ENCODE results near the gene FOXD1.

FOXD1 gene

DNA sequence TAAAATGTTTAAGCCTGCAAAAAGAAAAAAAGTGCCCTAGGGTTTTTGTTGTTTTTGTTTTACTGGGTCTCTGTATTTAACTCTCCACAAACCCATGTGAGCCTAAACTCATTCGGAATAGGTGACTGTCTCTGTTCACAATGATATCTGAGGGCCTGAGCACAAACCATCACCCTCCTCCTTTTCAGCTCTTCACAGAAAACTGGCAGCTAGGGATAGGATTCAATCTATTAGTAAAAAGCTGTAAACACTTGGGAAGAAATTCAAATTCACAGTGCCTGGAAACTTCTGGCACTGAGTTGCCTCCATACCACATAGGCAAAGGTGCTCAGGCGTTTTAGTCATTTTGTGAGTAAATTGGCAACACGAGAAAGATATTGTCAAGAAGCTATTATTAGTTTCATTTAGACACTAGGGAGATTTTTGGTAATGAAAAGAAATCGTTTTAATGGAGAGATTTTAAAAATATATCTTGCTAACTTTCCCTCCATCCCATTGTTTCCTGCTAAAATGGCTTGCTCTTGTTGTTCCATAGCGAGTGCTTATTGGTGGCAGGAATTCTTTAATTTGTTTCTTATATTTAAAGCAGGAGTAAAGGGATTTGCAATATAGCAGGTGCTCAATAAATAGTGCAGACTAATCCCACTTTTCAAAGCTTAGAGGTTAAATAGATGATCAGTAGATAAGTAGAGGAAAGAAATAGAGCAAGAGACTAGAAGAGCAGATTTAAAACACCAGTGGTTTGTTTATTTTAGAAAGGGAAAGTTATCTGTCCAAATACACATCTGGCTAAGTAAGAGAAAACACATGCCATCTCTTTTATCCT lies 9.7 kb downstream of the FOXD1 start:
- no peak for DNase-seq

DNA sequence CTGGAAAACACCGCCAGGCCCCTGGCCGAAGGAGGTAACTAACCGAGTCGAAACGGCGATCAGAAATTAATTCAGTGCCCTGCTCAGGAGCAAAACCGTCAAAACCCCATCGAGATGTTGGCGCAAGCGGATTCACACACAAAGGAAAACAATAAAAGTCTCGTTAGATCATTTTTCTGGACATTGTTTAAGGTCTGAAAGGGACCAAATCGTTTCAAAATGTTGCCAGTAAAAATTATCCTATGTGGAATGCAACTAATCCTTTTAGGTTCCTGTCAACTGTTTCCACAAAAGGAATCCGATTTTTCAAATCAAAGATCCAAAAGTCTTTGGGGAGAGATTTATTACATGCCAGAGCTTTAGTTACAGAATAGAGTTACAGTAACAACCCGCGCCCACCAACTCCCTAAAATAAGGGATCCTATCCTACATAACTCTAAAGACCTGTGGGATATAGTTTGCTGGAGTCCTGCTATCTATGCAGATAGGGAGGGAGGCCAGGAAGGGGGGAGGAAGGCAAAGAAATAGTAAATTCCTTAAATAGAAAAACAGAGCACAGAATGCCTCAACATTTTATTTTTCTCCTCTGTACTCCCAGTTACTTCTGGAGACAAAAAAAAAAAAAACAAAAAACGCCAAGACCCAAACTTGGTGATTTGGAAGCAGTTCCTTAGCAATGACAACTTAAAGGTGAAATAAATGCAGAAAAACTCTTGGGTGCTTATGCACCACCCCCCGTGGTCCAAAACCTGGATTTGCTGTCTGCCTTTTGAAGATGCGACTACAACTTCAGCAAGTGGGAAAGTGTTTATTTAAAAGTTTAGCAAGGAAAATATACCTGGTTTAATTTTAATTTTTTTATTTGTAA lies 10.6 kb downstream of the FOXD1 start:
- no peak for DNase-seq

GRCh38 chr5:73437101-73437776 lies 11.3 kb downstream of the FOXD1 start:
- no peak for DNase-seq

DNA sequence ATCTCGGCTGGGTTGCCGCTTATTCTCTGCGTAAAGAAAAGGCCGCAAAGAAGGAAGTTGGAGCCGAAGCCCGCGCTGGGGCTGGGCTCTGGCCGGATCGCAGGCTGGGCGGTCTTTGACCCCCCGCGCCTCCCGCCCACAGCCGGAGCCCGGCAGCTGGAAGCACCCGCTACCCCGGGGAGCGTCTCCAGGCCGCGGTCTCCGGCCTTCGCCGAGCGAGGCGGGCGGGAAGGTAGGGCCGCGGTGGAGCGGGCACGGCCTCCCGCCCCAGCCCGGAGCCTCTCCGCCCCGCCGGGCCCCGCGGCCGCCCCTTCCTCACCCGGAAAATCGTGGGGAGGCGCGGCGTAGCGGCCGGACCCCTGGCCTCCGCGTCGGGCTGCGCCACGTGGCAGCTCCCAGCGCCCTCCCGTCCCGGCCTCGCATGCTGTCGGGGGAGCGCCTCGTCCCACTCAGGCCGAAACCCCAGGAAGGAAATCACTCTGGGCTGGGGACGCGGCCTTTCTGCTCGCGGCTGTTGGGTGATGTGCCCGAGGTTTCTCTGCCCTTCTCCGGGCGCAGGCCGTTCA lies 12.0 kb downstream of the FOXD1 start:
- no peak for DNase-seq

- no peak for DNase-seq
These were observed 12.6 kb downstream of the FOXD1 start for GRCh38 chr5:73435759-73436534.

DNA sequence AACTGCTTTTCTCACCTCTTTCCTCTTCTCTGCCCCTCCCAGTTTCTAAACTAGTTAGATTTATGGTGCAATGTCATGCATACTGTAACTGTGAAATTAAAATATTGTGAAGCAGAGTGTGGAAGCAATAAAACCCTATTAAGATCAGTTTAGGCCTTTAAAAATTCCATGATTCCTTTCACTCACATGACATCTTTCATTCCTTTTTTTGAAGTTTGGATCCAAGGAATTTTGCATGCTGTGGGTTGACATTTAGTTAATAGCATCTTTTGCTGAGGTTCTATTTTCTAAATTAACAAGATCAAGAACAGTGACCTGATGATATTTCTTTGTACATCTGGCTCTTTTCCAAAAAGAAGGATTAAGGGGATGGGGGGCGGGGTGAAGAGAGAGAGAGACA lies 13.7 kb downstream of the FOXD1 start:
- DNase-seq = no peak

GRCh38 chr5:73434461-73434860 lies 14.1 kb downstream of the FOXD1 start:
- DNase-seq = no peak

DNA sequence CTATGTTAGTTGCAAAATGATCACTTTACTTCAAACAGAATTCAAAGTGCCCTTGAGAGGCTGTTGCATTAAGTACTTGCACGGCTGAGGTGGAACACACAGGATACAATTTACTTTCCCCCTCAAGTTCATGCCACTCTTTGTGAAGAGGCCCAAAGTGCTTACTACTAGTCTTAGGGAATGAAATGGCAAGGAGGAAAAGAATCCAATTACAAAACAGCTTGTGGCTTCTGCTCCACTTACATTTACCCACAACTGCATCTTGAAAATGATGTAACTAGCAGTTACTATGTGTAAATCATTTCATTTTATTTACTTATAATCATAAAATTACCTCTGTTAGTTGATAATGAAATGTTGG lies 14.6 kb downstream of the FOXD1 start:
- no peak for DNase-seq

GRCh38 chr5:73433272-73433981 lies 15.2 kb downstream of the FOXD1 start:
- DNase-seq = no peak

DNA sequence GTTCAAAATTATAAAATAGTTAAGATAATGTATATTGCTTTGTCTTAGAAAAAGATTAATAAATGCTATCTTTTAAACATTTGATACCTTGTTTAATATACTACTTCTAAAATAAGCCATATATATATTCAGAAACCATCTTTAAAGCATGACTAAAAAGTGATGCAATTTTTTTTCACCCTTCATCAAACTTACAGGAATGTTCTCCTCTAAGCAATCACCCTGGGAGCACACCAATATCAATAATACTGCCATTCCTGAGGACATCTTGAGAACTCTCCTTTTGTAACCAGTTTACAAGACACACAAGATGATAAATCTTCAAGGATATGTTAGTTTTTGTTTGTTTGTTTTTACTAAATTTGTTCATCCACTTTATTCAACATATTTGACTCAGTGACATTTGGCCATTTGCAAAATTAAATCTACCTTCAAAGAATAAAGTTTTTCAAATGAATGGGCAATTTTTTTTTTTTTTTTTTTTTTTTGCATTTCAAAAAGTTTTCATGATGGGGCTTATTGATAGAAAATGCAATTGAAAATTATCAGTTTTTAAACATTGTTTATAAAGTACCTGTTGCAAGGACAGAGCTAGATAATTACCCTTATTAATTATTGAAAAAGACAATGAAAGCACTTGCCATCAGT lies 17.2 kb downstream of the FOXD1 start:
- no peak for DNase-seq

DNA sequence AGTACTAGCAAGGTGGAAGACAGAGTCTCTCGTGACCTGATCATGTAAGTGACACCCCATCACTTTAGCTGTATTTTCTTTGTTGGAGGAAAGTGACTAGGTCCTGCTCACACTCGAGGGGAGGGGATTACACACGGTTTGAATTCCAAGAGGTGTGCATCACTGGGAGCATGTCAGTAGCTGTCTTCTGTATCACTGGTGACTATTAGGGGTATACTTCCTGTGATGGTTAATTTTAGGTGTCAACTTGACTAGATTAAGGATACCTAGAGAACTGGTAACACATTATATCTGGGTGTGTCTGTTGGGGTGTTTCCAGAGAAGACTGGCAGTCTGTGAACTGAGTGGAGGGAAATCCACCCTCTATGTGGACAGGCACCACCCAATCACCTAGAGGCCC lies 22.5 kb downstream of the FOXD1 start:
- no peak for DNase-seq

- DNase-seq = no peak
These were observed 24.0 kb downstream of the FOXD1 start for GRCh38 chr5:73424556-73424977.

DNA sequence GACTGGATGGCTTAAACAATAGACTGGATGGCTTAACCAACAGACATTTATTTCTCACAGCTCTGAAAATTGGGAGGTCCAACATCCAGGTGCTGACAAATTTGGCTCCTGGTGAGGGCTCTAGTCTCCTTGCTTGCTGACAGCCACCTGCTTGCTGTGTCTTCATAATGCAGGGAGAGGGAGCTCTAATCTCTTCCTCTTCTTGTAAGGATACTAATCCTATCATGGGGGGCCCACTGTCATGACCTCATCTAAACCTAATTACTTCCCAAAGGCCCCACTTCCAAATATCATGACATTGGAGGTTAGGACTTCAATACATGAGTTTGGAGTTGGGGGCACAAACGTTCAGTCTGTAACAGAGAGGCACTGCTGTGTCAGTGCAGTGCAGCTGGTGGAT lies 26.4 kb downstream of the FOXD1 start:
- no peak for DNase-seq

- DNase-seq = no peak
These were observed 27.9 kb downstream of the FOXD1 start for GRCh38 chr5:73420666-73421065.

- DNase-seq = no peak
These were observed 28.8 kb downstream of the FOXD1 start for GRCh38 chr5:73419465-73420390.

GRCh38 chr5:73419117-73419464 lies 29.5 kb downstream of the FOXD1 start:
- no peak for DNase-seq

DNA sequence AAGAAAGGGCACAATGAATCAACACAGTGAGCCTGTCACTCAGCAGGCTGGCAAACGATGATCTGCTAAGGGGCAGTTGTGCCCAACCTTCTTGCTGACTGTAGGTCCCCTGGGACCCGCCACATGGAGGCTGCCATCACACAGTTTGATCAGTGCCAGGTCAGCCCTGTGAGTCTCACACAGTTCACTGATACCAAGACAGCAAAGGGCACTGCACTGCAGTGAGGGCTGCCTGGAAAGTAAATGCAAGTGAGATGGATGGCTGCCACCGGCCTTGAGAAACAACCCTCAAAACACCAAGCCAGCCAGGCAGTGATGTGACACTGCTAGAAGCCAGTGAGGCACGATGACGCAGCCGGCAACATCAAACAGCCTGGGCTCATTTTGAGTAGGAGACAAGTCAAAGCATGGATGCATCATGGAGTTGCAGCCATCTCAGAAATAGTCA lies 30.3 kb downstream of the FOXD1 start:
- DNase-seq = no peak

- DNase-seq = no peak
These were observed 31.1 kb downstream of the FOXD1 start for GRCh38 chr5:73417303-73418034.

- no peak for DNase-seq
These were observed 33.0 kb downstream of the FOXD1 start for GRCh38 chr5:73415617-73416016.
